CD4-positive, alpha-beta T cell treated with Interleukin-17A for 4 hours (primary cell): ENCODE measurements around the gene RAB27A.
"Not testable (repeated sequence)": the region's sequence is repeated elsewhere in the genome, so short reads cannot be mapped to it uniquely, and the experiment has no call there.

Source experiments
- DNase-seq: peaks from one replicate; pipeline ENCODE4 v3.0.0-alpha.2; 2020; ENCODE audit warnings: mixed read lengths

RAB27A gene

GRCh38 chr15:55281517-55282228 lies 7.9 kb downstream of the RAB27A start:
- DNase-seq = no peak

DNA sequence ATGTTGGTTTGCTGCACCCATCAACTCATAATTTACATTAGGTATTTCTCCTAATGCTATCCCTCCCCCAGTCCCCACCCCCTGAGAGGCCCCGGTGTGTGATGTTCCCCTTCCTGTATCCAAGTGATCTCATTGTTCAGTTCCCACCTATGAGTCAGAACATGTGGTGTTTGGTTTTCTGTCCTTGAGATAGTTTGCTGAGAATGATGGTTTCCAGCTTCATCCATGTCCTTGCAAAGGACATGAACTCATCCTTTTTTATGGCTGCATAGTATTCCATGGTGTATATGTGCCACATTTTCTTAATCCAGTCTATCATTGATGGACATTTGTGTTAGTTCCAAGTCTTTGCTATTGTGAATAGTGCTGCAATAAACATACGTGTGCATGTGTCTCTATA lies 9.0 kb downstream of the RAB27A start:
- peak; percentile 65 for DNase-seq

DNA sequence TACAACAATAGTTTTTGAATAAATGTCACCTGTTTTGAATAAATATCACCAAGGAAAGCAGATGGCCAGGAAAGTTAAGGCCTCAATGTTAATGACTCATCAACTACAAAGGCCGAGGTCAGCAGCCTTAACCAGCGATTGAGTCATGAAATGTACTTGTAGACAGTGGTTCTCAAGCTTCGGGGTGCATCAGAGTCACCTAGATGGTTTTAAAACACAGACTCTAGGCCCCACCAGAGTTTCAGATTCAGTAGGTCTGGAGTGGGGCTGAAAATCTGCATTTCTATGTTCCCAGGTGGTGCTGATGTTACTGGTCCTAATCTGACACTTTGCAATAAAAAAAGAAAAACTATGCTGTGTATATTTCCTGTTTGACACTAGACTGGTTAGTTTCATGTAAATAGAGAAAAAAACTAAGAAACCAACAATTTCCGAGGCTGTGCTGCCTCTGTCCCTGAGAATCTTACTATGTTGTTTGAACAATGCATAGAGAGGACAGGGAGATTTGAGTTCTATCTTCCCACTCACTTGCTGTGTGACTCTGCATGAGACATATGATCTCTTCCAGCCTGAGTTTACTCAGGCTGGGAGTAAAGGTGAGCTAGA lies 9.8 kb downstream of the RAB27A start:
- peak; percentile 71 for DNase-seq

- DNase-seq = no peak
Observed at GRCh38 chr15:55279100-55279745, 10.4 kb downstream of the RAB27A start.

DNA sequence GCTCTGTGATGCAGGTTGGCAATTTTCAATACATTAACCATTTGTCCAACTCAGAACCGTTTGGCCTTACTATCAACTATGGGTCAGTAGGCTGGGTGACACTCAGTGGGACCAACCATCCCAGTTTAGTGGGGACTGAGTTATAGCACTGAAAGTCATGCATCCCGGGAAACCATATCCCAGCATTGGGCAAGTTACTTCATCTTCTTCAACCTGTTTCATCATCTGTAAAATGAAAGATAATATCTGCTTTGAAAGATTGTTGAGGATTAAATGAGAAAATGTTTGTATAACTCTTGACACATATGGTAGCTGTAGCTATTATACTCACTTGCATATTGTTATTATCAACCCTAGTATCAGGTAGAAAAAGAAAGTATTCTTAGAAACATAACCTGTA lies 11.9 kb downstream of the RAB27A start:
- no peak for DNase-seq

DNA sequence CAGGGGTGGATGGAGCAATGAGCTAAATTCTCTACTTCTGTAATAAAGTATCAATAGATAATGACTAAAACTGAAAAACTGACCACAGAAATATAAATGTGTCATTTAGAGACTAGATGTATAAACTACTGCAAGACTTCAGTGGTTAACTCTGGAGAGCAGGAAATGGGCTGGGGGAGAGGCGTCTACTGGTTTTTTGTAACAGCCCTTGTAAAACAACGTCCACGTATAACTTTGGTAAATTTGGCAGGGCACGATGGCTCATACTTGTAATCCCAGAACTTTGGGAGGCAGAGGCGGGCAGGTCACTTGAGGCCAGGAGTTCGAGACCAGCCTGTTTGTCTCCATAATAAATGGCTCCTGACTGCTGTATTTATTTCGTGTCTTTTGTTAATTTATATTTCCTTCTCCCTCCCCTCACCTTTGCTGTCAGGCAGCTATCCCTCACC lies 12.5 kb downstream of the RAB27A start:
- DNase-seq = peak; percentile 65

DNA sequence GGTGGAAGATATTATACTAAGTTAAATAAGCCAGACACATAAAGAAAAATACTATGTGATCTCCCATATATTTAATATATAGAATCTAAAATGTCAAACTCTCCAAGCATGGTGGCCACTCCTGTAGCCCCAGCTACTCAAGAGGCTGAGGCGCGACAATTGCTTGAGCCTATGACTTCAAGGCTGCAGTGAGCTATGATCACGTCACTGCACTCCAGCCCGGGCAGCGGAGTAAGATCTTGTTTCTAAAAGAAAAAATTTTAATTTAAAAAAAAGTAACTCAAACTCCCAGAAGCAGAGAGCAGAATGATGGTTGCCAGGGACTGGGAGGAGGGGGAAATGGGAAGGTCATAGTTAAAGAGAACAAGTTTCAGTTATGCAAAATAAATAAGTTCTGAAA lies 13.3 kb downstream of the RAB27A start:
- DNase-seq = no peak

DNA sequence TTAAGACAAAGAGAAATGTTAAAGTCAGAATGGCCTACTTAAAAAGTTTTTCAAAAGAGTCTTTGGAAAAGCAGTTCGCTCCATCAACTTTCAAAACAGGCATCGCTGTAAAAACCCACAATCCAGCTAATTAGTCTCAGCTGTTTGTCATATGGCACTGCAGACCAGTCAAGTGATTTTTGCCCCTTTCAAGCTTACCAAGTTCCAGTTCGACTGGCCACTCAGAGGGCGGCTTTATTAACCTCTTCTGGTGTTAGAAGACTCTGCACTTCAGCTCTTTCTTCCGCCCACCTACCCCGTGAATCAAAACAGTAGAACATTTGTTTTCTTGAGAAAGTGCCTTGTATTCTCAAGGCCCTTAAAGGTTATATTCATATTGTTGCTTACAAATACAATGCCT lies 19.3 kb downstream of the RAB27A start:
- DNase-seq = no peak

GRCh38 chr15:55268176-55268695 lies 21.4 kb downstream of the RAB27A start:
- no peak for DNase-seq

GRCh38 chr15:55267401-55268175 lies 22.0 kb downstream of the RAB27A start:
- DNase-seq = peak; percentile 79

- no peak for DNase-seq
Observed at GRCh38 chr15:55266547-55266946, 23.1 kb downstream of the RAB27A start.

DNA sequence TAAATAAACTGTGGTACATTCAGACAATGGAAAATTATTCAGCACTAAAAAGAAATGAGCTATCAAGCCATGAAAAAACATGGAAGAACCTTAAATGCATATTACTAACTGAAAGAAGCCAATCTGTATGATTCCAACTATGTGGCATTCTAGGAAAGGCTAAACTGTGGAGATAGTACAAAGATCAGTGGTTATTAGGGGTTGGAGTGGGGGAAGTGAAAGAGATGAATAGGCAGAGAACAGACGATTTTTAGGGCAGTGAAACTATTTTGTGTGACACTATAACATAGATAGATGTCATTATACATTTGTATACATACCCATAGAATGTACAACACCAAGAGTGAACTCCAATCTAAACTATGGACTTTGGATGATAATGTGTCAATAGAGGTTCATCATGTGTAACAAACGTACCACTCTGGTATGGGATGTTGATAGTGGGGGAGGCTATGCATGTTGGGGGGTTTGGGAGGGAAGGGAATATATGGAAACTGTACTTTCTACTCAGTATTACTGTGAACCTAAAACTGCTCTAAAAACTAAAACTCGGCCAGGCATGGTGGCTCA lies 29.0 kb downstream of the RAB27A start:
- DNase-seq = no peak

GRCh38 chr15:55257938-55258337 lies 31.7 kb downstream of the RAB27A start:
- DNase-seq = no peak

- DNase-seq = no peak
Observed at GRCh38 chr15:55257012-55257670, 32.5 kb downstream of the RAB27A start.

DNA sequence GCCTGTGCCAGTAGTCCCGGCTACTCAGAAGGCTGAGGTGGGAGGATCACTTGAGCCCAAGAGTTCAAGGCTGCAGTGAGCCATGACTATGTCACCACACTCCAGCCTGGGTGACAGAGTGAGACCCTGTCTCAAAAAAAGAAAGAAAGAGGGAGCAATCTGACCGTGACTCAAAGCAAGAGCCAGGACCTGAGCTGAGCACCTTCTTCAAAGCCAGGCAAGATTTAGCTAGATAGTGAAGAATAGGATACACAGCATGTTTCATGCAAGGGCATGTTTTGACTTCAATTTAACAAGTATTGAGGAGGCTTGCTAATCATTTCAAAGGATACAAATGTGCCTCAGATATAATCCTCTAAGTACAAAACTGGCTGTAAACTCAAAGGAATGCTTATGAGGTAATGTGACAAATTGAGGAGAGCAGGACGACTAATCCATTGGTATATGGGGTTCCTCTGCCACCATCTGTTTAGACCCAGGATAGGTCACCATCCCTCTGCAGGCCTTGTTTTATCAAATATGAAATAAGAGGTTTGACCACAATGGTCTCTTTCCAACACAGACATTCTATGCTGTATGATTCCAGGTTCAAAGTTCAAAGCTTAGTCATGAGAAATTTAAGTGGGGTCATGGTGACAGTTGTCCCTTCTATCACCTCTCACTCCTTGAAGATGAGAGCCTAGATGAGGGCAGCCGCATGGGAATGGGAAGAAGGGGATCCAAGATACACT lies 33.2 kb downstream of the RAB27A start:
- DNase-seq = no peak

DNA sequence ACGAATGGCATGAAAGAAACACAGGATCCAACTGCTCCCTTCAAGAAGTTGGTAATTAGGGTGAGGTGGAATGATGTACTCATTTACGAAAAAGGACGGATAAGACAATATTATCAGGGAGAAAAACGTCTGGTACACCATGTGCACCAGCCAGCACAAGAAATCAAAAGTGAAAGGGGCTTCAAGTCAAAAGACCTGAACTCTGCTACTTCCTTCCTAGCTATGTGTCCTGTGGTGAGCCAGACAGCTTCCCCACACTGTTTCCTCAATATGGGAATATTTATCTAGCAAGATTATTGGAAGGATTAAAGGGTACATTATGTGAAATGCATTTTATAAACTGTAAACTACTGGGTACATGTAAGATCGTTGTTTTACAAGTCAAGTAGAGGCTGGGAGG lies 33.9 kb downstream of the RAB27A start:
- DNase-seq = no peak

- no peak for DNase-seq
Observed at GRCh38 chr15:55254916-55255679, 34.5 kb downstream of the RAB27A start.

- no peak for DNase-seq
Observed at GRCh38 chr15:55253580-55253979, 36.0 kb downstream of the RAB27A start.

DNA sequence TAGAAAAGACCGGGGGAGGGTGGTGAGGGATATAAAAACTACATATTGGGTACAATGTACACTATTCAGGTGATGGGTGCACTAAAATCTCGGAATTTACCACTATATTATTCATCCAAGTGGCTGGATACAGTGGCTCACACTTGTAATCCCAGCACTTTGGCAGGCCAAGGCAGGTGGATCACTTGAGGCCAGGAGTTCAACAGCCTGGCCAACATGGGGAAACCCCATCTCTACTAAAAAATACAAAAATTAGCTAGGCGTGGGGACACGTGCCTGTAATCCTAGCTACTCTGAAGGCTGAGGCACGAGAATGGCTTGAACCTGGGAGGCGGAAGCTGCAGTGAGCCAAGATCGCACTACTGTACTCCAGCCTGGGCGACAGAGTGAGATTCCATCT lies 37.4 kb downstream of the RAB27A start:
- DNase-seq = not testable (repeated sequence)

- DNase-seq = peak; percentile 15
Observed at GRCh38 chr15:55250941-55251340, 38.7 kb downstream of the RAB27A start.

GRCh38 chr15:55250392-55250791 lies 39.2 kb downstream of the RAB27A start:
- DNase-seq = no peak
